GM18519 (cell line): ENCODE data around the gene LYZL6.
"Not testable (repeated sequence)": the region's sequence is repeated elsewhere in the genome, so short reads cannot be mapped to it uniquely, and the experiment has no call there.

Experiments used
- ATAC-seq: cut with Tn5 transposase; IDR thresholded peaks from one replicate; pipeline ENCODE4 v1.9.1; 2021; ENCODE audit warnings: mild to moderate bottlenecking, moderate library complexity; ENCODE audit not compliant: unreplicated experiment, low FRiP score

LYZL6 gene

DNA sequence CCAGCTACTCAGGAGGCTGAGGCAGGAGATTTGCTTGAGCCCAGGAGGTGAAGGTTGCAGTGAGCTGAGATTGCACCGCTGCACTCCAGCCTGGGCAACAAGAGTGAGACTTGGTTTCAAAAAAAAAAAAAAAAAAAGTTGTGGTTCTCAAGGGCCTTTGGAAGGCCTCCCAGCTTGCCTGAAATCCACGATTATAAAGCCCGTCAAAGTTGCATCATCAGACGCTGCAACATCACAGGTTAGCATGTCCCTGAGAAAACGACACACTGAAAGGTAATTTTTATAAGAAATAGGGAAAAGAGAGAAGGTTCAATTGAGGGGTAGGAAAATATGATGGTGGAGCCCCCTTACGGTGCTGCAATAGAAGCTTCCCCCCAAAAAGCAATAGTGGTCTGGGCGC lies 4.6 kb upstream of the LYZL6 start:
- ATAC-seq: no peak

DNA sequence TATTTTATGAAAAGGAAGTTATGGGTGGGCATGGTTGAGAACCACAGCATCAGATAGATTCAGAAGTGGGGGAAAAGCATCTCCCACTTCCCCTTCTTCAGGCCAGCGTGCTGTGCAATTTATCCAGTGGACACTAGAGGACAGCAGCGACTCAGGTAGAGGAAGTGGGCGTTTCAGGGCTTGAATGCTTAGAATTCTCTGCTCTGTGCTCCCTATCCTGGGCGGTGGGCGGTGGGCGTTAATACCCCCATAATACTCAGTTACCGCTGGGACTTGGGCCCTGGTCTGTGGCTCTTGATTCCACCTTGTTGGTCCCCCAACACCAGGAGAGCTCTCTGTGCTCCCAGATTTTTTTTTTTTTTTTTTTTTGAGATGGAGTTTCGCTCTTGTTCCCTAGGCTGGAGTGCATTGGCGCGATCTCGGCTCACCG lies 3.7 kb upstream of the LYZL6 start:
- no peak for ATAC-seq

DNA sequence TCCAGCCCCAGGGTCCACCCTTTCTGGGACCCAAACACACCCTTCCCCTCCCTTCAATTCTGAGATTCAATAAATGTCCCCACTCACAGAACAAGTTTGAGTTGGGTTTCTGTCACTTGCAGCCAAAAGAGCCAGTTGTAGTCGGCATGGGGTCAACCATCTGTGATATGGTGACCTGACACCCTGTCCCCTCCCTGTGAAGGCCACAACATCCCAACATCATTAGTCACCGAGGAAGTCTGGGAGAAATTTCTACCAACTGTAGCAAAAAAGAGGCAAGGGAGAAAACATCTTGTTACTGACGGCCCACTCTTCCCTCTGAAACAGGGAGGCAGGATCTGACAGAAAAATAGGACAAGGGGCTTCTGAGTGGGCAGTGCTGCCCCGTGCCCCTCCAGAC lies 638 bp upstream of the LYZL6 start:
- ATAC-seq: no peak

DNA sequence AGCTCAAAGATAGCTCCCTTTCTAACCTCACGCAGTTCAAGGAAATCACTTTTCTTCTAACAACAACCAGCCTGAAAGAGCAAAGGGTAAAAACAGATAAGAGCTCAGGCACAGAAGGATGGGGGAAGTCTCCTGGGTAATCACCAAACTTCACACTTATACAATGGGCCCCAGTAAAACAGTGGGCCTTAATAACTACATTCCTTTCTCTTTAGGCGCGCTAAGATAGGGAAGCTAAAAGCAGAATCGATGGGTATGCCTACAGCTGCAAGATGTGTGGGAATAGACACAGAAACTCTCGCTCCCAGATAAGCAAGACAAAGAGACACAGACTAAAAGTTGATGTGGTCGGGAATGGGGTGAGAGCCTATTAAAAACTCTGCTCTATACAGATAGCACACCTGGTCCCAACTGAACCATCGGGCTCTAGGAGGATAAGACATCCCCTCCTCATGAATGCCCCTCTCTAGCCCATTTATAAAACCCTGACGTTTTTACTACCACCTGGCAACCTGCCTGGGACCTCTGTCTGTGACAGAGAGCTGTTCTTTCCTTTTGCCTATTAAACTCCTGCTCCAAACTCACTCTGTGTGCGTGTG lies 826 bp downstream of the LYZL6 start:
- no peak for ATAC-seq

DNA sequence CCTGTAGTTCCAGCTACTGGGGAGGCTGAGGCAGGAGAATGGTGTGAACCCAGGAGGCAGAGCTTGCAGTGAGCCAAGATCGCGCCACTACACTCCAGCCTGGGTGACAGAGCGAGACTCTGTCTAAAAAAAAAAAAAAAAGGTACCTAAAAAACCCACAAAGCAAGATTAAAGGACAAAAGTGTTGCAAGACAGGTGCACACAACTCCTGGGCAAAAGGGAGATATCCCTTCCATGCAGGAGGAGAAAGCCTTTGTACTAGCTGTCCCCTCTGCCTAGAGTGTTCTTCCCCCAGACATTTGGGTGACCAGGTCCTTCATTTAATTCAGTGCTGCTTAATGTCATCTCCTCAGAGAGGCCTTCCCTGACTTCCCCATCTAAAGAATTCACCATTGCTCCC lies 5.0 kb downstream of the LYZL6 start:
- ATAC-seq: not testable (repeated sequence)

DNA sequence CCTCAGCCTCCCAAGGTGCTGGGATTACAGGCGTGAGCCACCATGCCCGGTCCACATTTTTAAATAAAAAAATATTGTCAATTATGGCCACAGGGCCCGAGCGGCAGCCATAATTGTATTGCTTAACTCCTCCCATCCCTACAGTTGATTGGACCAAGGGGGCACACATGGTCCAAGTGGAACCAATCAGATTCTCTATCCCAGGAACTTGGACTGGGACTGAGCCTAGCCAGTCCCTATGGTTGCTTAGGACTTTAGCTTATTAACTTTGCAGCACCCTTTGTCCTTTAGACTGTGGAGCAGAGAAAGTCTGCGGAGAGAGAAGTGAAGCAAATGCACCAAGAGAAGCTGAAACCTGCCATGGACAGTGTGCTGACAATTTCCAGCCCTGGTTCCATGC lies 7.5 kb downstream of the LYZL6 start:
- no peak for ATAC-seq

DNA sequence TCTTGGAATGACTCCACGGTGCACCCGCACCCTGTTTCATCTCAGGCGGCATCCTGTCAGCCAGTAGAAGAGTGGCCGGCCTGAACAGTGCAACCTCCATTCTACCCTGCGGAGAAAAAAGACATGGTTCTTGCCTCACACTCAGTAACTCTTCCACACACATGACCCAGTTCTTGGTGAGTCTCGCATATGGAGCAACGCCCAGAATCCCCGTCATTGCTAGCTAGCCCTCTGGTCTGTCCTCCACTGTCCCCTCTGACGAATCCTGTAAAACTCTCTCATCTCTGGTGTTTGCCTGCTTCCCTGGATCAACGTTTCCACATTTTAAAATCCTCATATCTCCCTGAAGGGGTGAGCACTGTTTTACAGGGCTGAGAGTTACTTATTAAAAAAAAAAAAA lies 8.8 kb downstream of the LYZL6 start:
- no peak for ATAC-seq

DNA sequence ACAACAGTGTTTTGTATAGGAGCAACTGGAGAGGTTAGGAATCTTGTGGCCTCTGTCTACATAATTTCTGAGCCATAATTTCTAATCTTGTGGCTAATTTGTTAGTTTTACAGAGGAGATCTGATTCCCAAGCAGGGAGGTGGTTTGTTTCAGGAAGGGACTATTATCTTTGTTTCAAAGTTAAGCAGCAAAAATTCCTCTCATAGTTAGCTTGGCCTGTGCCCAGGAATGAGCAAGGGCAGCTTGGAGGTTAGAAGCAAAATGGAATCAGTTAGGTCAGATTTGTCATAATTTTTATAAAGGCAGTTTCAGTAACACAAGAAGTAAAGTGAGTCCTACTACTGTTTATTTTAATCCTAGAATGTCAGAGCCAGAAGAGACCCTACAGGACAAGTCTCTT lies 10.9 kb downstream of the LYZL6 start:
- ATAC-seq: no peak

DNA sequence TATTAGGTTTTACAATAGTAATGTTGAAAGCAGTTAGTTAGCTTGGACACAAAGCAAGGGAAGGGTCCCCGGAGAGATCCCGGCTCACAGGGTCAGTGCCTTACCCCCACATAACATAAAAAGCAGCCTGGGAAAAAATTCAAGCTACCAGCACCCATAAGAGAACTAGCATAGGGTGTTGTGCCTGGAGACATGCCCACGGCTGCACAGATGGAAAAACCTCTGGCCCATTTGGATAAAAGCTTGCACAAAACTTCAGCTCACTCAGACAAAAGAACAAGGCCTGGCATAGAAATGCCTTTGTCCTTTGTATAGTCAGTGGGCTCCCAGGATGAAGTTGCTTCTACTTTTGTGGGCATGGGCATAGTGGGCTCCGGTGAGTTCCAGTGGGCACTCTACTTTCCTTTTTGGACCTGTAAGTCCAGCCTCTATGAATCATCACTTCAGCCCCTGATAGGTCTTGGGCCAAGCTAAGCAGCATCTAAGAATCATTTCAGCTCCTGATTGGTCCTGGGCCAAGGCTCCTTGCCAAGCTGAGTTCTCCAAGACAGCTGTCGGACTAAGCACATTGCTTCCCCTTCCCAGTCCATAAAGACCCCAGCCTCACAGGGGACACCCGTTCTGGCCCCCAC lies 11.6 kb downstream of the LYZL6 start:
- ATAC-seq: no peak

DNA sequence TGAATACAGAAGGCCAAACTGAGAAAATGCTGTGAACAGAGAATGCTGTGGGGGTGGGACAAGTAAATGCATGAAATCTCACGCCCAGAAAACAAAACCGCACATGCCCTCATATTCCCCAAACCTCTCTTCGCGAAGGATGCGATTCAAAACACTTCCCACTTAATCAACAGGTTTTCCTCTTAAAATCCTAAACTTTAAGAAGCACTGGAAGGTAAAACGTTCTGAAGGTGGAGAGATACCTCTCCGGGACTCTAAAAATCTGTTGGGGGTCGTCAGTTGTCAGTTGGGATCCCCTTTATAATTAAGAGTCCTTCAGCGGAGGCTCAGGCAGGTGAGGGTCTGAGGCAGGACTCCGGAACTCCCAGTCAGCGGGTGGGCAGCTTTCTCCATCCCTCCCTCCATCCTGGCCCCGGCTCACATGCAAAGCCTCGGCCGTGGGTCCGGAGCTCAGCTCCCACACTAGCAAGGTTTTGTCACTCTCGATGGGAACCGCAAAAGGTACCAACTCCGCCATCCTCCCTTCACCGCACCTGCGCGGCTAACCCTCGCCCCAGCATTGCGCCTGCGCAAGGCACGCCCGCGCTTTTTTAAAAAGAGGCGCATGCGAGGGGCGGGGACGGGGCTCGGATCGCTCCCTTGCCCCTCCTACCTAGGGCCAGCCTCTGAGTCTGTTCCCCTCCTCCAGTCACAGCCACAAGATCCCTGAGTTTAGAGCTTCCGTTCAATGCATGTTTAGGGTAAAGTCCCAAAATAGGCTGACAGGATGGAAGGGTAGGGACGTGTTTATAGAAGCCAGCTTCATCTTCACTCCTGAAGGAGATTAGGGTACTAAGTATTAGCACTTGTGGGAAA lies 13.1 kb downstream of the LYZL6 start, which contains the start of gene RDM1:
TSS of gene RDM1 (minus strand) at position 563 of the 855 bp plus-strand sequence. CDS start at position 517, 46 bp downstream.
- ATAC-seq: no peak

DNA sequence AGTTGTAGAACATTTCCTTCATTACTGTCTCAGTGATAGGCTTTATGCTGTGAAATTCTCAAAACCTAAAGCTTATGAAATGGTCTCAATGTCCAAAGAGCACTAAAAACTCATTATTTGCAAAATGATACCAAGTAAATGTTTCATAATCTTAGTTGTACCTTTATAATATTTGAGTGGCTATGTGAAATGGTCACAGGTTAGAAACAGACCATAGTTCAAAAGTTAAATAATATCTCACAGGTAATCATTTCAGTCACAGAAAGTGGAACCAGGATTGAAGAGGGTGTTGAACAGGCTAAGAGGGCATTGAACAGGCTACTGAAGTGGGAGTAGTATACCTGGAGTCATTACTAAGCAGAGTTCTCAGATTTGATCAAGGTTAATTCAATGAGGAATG lies 15.8 kb downstream of the LYZL6 start:
- ATAC-seq: no peak

DNA sequence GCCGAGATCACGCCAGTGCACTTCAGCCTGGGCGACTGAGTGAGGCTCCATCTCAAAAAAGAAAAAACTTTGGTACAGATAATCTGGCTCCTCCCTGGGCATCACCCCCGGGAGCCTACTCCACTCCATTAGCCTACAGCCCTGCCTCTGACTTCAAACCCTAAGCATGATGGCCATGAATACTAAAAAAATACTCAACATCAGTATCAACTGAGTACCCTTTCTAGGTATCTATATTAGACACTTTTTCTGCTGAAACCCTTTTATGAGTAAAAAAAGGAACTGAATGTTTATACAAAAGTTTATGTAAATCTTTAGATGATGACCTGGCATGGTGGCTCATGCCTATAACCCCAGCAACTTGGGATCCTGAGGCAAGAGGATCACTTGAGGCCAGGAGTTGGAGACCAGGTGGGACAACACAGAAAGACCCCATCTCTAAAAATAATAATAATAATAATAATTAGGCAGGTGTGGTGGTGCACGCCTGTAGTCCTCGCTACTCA lies 19.9 kb downstream of the LYZL6 start:
- ATAC-seq: no peak

DNA sequence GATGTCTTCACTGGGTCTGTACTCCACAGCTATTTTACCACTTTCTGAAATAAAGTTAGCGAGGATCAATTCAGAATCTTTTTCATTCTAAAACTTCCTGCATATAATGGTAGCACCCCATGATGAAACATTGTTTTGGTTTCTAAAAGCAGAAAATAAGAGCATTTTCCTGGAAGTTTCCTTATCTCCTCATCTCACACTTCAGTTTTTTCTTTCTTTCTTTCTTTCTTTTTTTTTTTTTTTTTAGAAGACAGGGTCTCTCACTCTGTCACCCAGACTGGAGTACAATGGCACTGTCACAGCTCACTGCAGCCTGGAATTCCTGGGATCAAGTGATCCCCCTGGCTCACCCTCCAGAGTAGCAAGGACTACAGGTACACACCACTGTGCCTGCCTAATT lies 23.3 kb downstream of the LYZL6 start:
- no peak for ATAC-seq

DNA sequence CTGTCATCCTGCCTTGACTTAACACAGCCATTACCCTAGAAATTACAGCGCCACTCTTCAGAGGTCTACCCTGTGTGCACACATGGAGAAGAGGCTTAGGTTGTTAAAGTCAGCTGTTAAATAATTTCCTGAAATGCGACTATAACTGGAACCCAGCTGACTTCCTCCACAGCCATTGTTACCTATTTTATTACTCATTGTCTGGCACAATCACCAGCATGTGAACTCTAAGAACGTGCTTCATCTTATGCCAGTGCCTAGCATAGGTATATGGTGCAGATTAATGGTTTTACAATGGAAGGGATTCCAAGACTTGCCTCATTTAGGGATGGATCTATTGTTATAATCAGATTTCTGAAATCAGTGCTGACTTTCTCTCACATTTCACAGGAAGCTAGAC lies 24.8 kb downstream of the LYZL6 start:
- no peak for ATAC-seq

DNA sequence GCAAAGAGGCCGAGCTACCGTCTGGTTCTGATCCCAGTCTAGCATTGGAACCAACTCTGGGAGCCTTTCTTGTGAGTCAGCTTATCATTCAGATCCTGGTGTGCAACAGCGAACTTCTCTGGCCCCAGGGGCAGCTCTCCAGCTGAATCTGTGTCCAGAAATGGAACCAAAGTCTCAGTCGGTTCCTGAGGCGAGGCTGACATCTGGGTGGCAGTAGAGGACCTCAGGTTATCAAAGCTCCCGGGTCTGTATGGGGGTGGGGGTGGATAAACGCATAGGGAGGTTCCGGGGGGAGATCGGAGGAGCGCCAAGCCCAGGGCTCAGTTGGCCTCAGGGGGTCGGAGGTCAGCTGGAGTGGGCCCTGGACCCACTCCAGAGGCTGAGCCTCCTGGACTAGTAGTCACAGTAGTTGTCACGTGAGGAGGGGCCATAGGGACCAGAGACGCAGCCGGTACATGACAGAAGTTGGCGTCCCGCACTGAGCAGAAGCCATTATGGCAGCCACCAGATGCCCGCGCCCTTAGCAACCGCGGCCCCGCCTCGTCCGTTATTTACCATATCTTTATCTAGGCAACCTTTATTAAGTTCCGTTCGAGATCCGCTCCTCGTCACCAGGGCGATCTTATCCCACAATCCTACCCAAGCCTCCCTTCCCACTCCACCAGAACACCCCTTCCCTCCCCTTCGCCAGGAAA lies 25.8 kb downstream of the LYZL6 start:
- no peak for ATAC-seq

DNA sequence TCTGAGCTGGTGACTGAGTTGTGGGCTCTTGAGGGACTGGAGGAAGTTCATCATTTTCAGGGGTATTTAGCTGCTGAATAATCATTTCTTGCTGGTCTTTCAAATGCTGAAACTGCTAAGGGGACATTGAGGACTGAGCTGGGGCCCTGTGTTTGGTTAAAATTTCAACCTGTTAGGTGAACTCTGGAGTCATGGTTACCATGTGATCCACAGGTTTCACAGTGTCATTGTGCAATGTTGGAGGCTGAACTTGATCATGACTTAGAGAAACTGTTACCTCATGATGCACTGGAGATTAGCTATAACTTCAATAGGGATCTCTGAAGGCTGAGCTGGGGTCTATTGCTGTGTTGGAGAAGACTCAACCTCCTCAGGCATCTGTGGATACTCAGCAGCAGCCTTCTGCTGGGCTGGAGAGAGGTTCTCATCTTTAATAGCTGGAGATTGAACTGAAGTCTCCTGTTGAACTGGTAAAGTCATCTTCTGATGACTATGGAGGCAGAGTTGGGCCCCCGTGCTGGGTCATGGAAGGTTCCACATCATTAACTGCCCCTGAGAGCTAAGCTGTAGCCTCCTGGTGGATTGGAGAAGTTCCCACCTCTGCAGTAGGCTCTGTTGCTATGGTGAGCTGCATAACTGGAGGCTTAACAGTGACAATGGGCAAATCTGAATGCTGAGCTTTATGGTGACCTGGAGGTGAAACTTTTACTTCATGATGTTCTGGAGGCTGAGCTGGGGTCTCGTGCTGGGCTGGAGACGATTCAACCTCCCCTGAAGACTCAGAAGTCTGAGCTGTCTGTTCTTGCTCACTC lies 28.2 kb downstream of the LYZL6 start:
- no peak for ATAC-seq

DNA sequence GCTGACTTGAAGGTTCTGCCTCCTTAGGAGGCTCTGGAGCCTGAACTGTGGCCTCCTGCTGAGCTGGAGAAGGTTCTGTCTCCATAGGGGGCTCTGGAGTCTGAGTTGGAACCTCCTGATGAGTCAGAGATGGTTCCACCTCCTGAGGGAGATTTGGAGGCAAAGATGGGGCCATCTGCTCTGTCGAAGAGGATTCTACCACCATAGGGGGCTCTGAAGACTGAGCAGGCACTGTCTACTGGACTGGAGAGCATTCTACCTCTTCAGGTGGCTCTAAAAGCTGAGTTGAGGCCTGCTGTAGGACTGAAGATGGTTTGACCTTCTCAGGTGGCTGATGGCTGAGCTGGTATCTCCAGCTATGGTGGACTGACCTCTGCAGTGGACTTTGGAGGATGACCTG lies 29.2 kb downstream of the LYZL6 start:
- ATAC-seq: no peak

DNA sequence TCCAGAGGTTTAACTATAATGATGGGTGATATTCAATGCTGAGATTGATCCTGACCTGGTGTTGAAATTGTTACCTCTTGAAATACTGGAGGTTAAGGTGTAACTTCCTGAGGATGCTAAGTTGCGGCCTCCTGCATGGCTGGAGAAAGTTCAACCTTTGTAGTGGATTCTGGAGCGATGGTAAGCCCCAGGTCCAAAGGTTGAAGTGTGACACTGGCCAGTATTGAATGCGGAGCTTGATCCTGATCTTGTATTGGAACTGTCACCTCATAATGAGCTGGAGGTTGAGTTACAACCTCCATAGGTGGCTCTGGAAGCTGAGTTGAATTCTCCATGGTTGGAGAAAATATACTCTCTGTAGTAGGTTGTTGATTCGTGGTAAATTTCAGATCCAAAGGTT lies 29.9 kb downstream of the LYZL6 start:
- no peak for ATAC-seq

DNA sequence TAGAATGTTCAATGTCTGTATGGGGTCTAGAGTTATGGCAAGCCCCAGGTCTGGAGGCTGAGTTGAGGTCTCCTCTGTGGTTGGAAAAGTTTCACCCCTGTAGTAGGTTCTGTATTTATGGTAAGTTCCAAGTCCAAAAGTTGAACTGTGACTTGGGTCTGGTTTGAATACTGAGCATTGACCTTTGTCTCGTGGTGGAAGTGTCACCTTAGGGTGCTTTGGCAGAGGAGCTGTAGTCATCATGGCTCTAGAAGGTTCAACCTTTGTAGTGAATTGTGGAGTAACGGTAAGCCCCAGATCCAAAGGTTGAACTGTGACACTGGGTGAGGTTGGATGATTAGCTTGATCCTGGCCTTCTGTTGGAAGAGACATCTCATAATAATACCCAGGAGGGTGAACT lies 30.6 kb downstream of the LYZL6 start:
- ATAC-seq: no peak

DNA sequence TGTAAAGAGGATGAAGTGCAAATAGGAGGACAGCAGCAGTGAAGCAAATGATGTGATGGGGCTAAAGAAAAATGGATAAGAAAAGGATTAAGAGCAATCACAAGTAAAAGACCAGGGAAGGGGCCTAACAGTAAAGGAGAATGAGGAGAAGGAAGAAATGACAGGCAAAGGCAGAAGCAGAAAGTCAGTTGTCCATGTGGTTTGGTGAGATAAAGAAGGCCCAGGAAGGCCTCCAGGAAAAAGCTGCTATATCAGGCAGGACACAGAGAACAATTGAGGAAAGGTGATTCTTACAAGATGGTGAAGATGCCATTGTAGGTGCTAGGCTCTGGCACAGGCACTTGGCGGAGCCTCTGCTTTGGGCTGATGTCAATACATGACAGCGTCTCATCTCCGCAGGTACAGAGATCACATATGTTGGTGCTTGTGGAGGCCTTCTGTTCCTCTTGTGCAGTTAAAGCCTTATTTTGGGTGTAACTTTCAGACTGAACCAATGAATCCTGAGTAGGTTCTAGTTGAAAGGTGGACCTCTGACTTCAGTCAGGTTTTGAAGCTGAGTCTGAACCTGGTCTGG lies 31.1 kb downstream of the LYZL6 start:
- ATAC-seq: no peak
